ENCODE results near the gene NENF.
"Not testable (repeated sequence)": the region's sequence is repeated elsewhere in the genome, so short reads cannot be mapped to it uniquely, and the experiment has no call there.

Gene NENF

GRCh38 chr1:212473729-212474128, 41.0 kb downstream of the NENF start:
- no peak for TF ChIP-seq CTCF (conservative IDR thresholded peaks at IDR 0.05; ENCODE audit: low read depth, low read length)
- Histone ChIP-seq H3K4me1 (ENCODE audit: low read depth, poor library complexity, severe bottlenecking) (peaks cover 39% of the 10 kb centered on the region), H3K27me3 (ENCODE audit: insufficient read depth, low read depth) (no peaks in the 10 kb centered on the region), H3K4me2 (no peak overlapping the region), H2AFZ (ENCODE audit: low read depth) (no peak overlapping the region), H3K27ac (no peak overlapping the region), H3K9ac (no peak overlapping the region), H3K4me3 (IDR thresholded peaks at IDR 0.05; ENCODE audit: insufficient read depth, low read depth, low read length) (no peak overlapping the region), H3K36me3 (ENCODE audit: insufficient read depth) (no peaks in the 10 kb centered on the region), H4K20me1 (ENCODE audit: insufficient read depth) (no peaks in the 10 kb centered on the region), H3K79me2 (ENCODE audit: insufficient read depth, low read depth) (no peaks in the 10 kb centered on the region)

- Histone ChIP-seq H4K20me1 (ENCODE audit: insufficient read depth) (no peaks in the 10 kb centered on the region), H3K4me3 (IDR thresholded peaks at IDR 0.05; ENCODE audit: insufficient read depth, low read depth, low read length) (no peak overlapping the region), H3K27ac (no peak overlapping the region), H3K27me3 (ENCODE audit: insufficient read depth, low read depth) (no peaks in the 10 kb centered on the region), H3K4me1 (ENCODE audit: low read depth, poor library complexity, severe bottlenecking) (peaks cover 39% of the 10 kb centered on the region), H3K4me2 (no peak overlapping the region), H3K9ac (no peak overlapping the region), H3K36me3 (ENCODE audit: insufficient read depth) (no peaks in the 10 kb centered on the region), H2AFZ (ENCODE audit: low read depth) (no peak overlapping the region), H3K79me2 (ENCODE audit: insufficient read depth, low read depth) (no peaks in the 10 kb centered on the region)
- no peak for TF ChIP-seq CTCF (conservative IDR thresholded peaks at IDR 0.05; ENCODE audit: low read depth, low read length)
Observed at GRCh38 chr1:212475151-212475550, 42.4 kb downstream of the NENF start.

GRCh38 chr1:212475831-212476230, 43.1 kb downstream of the NENF start:
- H3K27ac ChIP-seq; H4K20me1 ChIP-seq (ENCODE audit: insufficient read depth); H3K27me3 ChIP-seq (ENCODE audit: insufficient read depth, low read depth); H3K4me3 ChIP-seq (IDR thresholded peaks at IDR 0.05; ENCODE audit: insufficient read depth, low read depth, low read length); H3K79me2 ChIP-seq (ENCODE audit: insufficient read depth, low read depth); H3K4me2 ChIP-seq; H3K36me3 ChIP-seq (ENCODE audit: insufficient read depth); H2AFZ ChIP-seq (ENCODE audit: low read depth); H3K9ac ChIP-seq: not testable (repeated sequence)
- H3K4me1 ChIP-seq (ENCODE audit: low read depth, poor library complexity, severe bottlenecking): peaks cover 39% of the 10 kb centered on the region

- peak; percentile 97 for TF ChIP-seq CTCF (conservative IDR thresholded peaks at IDR 0.05; ENCODE audit: low read depth, low read length)
- Histone ChIP-seq H3K27me3 (ENCODE audit: insufficient read depth, low read depth) (no peaks in the 10 kb centered on the region), H3K4me1 (ENCODE audit: low read depth, poor library complexity, severe bottlenecking) (peaks cover 36% of the 10 kb centered on the region), H2AFZ (ENCODE audit: low read depth) (no peak overlapping the region), H3K4me2 (peak overlapping the region; percentile 10; the same call in 1 of the 2 replicates), H3K27ac (no peak overlapping the region), H3K36me3 (ENCODE audit: insufficient read depth) (no peaks in the 10 kb centered on the region), H3K4me3 (IDR thresholded peaks at IDR 0.05; ENCODE audit: insufficient read depth, low read depth, low read length) (no peak overlapping the region), H3K9ac (no peak overlapping the region), H3K79me2 (ENCODE audit: insufficient read depth, low read depth) (no peaks in the 10 kb centered on the region), H4K20me1 (ENCODE audit: insufficient read depth) (no peaks in the 10 kb centered on the region)
Observed at GRCh38 chr1:212477014-212477679, 44.4 kb downstream of the NENF start.

GRCh38 chr1:212477680-212478466, 45.2 kb downstream of the NENF start:
- no peaks in the 10 kb centered on the region for H3K36me3 ChIP-seq (ENCODE audit: insufficient read depth)
- H3K4me1 ChIP-seq (ENCODE audit: low read depth, poor library complexity, severe bottlenecking): peaks cover 28% of the 10 kb centered on the region
- H3K79me2 ChIP-seq (ENCODE audit: insufficient read depth, low read depth): no peaks in the 10 kb centered on the region
- H3K4me2 ChIP-seq: peak overlapping the region; percentile 10; the same call in 1 of the 2 replicates
- no peak for TF ChIP-seq CTCF (conservative IDR thresholded peaks at IDR 0.05; ENCODE audit: low read depth, low read length)
- no peak overlapping the region for H3K9ac ChIP-seq
- H2AFZ ChIP-seq (ENCODE audit: low read depth): no peak overlapping the region
- H3K27ac ChIP-seq: no peak overlapping the region
- H3K27me3 ChIP-seq (ENCODE audit: insufficient read depth, low read depth): no peaks in the 10 kb centered on the region
- H4K20me1 ChIP-seq (ENCODE audit: insufficient read depth): no peaks in the 10 kb centered on the region
- H3K4me3 ChIP-seq (IDR thresholded peaks at IDR 0.05; ENCODE audit: insufficient read depth, low read depth, low read length): no peak overlapping the region
